GM10266 (cell line): Measurements from ENCODE around the gene NEMP2.
"Not testable (repeated sequence)": the region's sequence is repeated elsewhere in the genome, so short reads cannot be mapped to it uniquely, and the experiment has no call there.

ENCODE experiments used
- DNase-seq: peaks from one replicate; pipeline ENCODE4 v3.0.0; 2012; ENCODE audit errors: extremely low spot score
- TF ChIP-seq, protein P1 (sequence below): IDR thresholded peaks from 2 replicates; pipeline ENCODE4 v1.5.1; 2012; ENCODE audit warnings: mild to moderate bottlenecking, low read depth; ENCODE audit not compliant: control insufficient read depth, insufficient read depth; ENCODE audit errors: missing control alignments

NEMP2 gene

DNA sequence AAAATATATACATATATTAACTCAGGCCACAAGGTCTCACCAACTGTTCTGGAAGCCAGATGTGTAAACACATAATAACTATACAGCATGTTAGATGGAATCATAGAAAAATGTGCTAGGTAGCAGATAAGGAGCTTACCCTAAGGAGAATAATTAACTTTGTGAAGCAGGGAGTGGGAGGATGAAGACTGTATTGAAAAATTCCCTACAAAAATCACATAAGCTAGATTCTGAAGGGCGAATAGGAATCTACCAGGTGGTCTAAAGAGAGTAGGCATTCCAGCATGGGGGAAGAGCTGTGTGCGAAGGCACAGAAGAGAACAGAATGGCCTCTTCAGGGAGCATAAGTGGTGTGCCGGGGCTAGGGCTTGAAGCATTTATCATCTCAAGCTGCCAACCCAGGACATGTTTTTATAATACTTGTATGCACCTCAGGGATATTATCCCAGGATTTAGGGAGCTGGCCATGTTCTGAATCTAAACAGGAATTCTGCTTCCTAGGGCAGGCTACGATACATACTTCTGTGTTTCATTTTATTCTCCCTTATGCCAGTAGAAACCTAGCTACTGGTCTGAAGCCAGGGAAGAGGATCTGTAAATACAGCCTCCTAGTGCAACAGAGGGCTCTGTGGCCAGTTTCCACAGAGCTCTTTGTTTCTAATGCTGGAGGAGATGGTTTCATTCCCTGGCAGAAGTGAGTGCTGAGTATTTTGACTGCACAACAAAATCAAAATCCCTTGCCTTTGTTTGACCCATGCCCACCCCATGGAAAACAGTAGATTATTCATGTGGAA lies 56.7 kb downstream of the NEMP2 start:
- TF ChIP-seq, protein P1, sequence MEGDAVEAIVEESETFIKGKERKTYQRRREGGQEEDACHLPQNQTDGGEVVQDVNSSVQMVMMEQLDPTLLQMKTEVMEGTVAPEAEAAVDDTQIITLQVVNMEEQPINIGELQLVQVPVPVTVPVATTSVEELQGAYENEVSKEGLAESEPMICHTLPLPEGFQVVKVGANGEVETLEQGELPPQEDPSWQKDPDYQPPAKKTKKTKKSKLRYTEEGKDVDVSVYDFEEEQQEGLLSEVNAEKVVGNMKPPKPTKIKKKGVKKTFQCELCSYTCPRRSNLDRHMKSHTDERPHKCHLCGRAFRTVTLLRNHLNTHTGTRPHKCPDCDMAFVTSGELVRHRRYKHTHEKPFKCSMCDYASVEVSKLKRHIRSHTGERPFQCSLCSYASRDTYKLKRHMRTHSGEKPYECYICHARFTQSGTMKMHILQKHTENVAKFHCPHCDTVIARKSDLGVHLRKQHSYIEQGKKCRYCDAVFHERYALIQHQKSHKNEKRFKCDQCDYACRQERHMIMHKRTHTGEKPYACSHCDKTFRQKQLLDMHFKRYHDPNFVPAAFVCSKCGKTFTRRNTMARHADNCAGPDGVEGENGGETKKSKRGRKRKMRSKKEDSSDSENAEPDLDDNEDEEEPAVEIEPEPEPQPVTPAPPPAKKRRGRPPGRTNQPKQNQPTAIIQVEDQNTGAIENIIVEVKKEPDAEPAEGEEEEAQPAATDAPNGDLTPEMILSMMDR, result no peak
- no peak for DNase-seq

DNA sequence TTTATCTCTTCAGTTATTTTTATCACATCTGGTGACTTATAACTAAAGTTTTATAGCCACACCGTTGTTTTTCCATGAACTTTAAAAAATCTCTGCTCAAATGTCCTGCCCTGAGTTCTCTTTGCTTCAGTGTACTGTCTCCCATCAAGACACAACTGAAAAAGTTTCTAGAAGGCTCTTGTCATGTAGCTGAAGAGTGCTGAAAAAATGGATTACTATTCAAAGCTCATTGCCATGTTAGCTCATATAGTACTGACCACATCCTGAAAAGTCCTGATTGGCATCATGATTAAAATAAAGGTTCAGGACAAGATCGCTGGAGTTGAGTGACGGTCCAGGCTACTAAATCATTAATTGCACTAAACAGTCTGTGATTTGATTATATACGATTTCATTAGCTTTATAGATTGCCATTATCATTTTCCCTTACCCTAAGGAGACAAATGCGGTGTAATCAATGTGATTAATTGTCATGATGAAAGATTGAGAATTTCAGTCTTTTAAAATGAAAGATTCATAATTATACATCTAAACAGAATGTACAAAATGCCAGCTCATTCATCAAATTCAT lies 64.2 kb downstream of the NEMP2 start:
- no peak for DNase-seq
- TF ChIP-seq, protein P1, result no peak

DNA sequence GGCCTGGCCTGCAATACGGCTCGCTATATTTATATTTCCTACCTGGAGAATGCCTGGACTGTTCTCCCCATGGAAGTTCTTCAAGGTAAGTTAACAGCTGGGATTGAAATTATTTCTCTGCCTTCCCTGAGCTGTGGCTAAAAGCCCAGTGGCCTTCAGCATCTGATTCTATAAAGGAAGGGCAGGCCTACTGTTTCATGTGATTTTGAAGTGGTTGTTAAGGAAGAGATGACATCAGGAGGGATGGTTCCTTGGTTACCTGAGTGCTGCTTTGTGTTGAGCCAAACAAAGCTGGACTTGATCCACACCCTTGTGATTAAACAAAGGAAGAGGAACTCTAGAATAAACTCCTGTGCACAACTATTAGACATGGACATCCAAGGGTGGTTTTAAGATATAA lies 64.8 kb downstream of the NEMP2 start:
- TF ChIP-seq, protein P1, result no peak
- no peak for DNase-seq

DNA sequence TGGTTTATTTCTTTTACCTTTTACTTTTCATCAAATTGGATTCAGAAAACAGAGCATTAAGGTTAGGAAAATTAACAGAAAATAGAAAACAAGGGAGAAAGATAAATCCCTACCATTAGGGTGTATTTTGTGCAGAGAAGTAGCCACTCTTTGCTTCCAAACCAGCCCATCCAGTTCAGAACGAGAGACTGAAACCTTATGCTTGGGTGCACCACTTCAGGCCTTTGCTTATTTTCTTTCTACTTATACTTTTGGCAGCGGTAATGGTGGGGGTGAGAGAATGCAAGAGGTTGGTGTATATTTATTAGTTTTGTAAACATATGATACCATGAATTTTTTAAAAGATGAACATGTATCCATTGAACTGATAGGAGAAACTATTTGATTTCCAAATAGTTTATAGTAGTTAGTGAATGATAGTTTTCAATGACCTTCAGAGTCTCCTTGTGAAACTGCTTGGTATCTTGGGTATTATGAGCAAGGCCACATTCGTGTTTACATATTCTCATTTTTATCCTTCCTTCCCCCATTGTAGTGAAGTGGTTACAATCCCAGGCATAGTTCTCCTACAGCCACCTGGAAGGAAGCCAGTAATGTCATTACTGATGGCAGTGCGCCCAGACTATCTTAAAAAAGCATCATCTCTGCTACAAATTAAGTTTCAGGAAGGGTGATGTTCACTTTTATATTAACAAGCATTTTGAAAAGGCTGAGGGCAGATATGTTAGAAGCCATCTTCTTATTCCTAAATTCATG lies 65.5 kb downstream of the NEMP2 start:
- TF ChIP-seq, protein P1, result no peak
- no peak for DNase-seq

DNA sequence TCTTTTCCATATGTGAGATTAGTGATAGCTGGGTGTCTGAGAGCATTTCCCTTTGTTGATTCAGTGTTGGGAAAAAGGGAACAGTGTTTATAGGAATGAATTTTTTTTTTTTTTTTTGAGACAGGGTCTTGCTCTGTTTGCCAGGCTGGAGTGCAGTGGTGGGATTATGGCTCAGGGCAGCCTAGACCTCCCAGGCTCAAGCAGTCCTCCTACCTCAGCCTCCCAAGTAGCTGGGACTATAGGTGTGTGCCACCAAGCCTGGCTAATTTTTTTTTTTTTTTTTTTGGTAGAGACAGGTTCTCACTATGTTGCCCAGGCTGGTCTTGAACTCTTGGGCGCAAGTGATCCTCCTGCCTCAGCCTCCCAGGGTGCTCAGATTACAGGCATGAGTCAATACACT lies 66.2 kb downstream of the NEMP2 start:
- DNase-seq, result not testable (repeated sequence)

DNA sequence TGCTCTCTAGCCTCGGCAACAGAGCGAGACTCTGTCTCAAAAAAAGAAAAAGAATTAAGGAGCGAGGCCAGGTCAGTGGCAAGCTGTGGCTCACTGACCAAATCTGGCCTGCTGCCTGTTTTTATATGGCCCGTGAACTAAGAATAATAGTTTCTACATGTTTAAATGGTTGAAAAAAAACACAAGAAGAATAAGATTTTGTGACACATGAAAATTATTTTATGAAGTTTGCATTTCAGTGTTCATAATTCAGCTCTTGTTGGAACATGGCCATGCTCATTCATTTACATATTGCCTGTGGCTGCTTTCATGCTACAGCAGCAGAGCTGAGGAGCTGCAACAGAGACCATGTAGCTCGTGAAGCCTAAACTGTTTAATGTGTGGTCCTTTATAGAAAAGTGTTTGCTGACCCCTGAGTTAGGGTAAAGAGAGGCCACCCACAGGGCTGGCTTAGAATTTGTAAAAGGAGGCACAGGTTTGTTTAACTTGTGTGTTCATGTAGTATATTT lies 66.9 kb downstream of the NEMP2 start:
- TF ChIP-seq, protein P1, result no peak
- DNase-seq, result no peak

DNA sequence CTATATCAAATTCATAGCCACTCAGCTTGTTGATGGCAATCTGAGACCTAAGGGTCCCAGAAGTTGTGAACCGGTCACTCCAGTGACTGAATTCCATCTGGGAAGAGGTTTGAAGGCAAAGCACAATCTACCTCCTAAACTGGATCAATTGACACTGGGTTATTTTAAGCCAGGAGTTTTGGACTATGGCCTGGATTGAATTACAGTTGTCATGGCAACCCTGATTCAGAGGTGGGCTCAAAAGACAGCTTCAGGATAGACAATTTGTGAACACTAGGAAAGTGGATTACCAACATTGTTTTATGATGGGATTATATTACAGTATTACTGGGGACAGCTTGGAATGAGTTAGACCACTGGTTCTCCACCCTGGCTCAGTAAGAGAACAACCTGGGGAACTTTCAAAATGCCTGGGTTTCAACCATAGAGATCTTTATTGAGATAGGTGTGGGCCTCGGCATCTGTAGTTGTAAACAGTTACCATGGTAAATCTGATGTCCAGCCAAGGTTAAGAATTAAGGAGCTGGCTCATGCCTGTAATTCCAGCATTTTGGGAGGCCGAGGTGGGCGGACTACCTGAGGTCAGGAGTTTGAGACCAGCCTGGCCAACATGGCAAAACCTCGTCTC lies 67.6 kb downstream of the NEMP2 start:
- TF ChIP-seq, protein P1, result no peak
- no peak for DNase-seq
